Kidney epithelial cell (primary cell): ENCODE measurements around the gene MACROD2. TPM values are rescaled to one million over a fixed set of nuclear protein-coding genes. Genes with fewer than 3 reads are reported as not detected.

Source experiments
- DNase-seq: peaks from one replicate; pipeline ENCODE4 v3.0.0-alpha.2; 2010; ENCODE audit warnings: low read depth
- H3K27me3 ChIP-seq: 2 replicates; pipeline ENCODE4 v1.6.0; 2011; ENCODE audit warnings: low read length; ENCODE audit not compliant: control insufficient read depth, insufficient read depth
- H3K36me3 ChIP-seq: 2 replicates; pipeline ENCODE4 v1.5.1; 2011; ENCODE audit warnings: low read length; ENCODE audit not compliant: control insufficient read depth, insufficient read depth
- H3K4me3 ChIP-seq: 2 replicates; pipeline ENCODE4 v1.5.1; 2011; ENCODE audit warnings: low read depth, mild to moderate bottlenecking, control low read depth, low read length
- CTCF ChIP-seq: IDR thresholded peaks from 2 replicates; pipeline ENCODE4 v1.5.1; 2011; ENCODE audit warnings: mild to moderate bottlenecking, moderate library complexity, low read length, control low read depth, inconsistent platforms; ENCODE audit not compliant: insufficient read depth, poor library complexity, severe bottlenecking
- total RNA-seq: library from RNA; depleted of rRNA; stranded (reverse); fragments of >200 nt; gene quantifications from 2 replicates; pipeline ENCODE4 v1.2.3, GENCODE V29; 2015

Gene MACROD2
- total RNA-seq, 1 donor from 2014 or later, result 0.79 TPM

GRCh38 chr20:15396900-15397299, 1401.6 kb downstream of the MACROD2 start:
- H3K4me3 ChIP-seq, result no peak overlapping the region
- no peak for TF ChIP-seq CTCF
- H3K36me3 ChIP-seq, result no peaks in the 10 kb centered on the region
- no peak for DNase-seq
- no peaks in the 10 kb centered on the region for H3K27me3 ChIP-seq

GRCh38 chr20:15399781-15400180, 1404.5 kb downstream of the MACROD2 start:
- H3K27me3 ChIP-seq, result no peaks in the 10 kb centered on the region
- TF ChIP-seq CTCF, result no peak
- DNase-seq, result no peak
- no peak overlapping the region for H3K4me3 ChIP-seq
- no peaks in the 10 kb centered on the region for H3K36me3 ChIP-seq

- TF ChIP-seq CTCF, result no peak
- Histone ChIP-seq H3K36me3 (no peaks in the 10 kb centered on the region), H3K4me3 (no peak overlapping the region), H3K27me3 (no peaks in the 10 kb centered on the region)
- no peak for DNase-seq
Observed at GRCh38 chr20:15406072-15406471, 1410.8 kb downstream of the MACROD2 start.

GRCh38 chr20:15411781-15412180, 1416.5 kb downstream of the MACROD2 start:
- DNase-seq, result no peak
- TF ChIP-seq CTCF, result no peak
- Histone ChIP-seq H3K36me3 (no peaks in the 10 kb centered on the region), H3K4me3 (no peak overlapping the region), H3K27me3 (no peaks in the 10 kb centered on the region)

GRCh38 chr20:15415908-15416307, 1420.6 kb downstream of the MACROD2 start:
- no peak for TF ChIP-seq CTCF
- Histone ChIP-seq H3K36me3 (no peaks in the 10 kb centered on the region), H3K27me3 (no peaks in the 10 kb centered on the region), H3K4me3 (no peak overlapping the region)
- no peak for DNase-seq

GRCh38 chr20:15419856-15420255, 1424.5 kb downstream of the MACROD2 start:
- Histone ChIP-seq H3K36me3 (no peaks in the 10 kb centered on the region), H3K27me3 (no peaks in the 10 kb centered on the region), H3K4me3 (no peak overlapping the region)
- DNase-seq, result no peak
- TF ChIP-seq CTCF, result no peak
